ENCODE data around the gene CEP95.
A peak's percentile ranks its signal among the peaks of the same experiment; 100 is the strongest.

The CEP95 gene

GRCh38 chr17:64496348-64496785 is 10.4 kb upstream of the CEP95 start:
- DNase-seq, result peak in 2 of 51 donors; percentile 48 to 56

GRCh38 chr17:64496786-64497564 is 9.8 kb upstream of the CEP95 start, which contains the start of gene POLG2:
TSS of gene POLG2 (minus strand) at chr17:64497054. CDS start at chr17:64496968, 86 bp downstream.
- DNase-seq, result peak; percentile 52 to 92 (median 81)

GRCh38 chr17:64497565-64498035 is 9.2 kb upstream of the CEP95 start:
- DNase-seq, result no peak

GRCh38 chr17:64498308-64499203 is 8.2 kb upstream of the CEP95 start:
- no peak for DNase-seq

GRCh38 chr17:64499805-64500486 is 6.8 kb upstream of the CEP95 start:
- no peak for DNase-seq

- no peak for DNase-seq
Observed at GRCh38 chr17:64500487-64500859, 6.3 kb upstream of the CEP95 start.

- DNase-seq, result no peak
Observed at GRCh38 chr17:64500862-64501765, 5.7 kb upstream of the CEP95 start.

- no peak for DNase-seq
Observed at GRCh38 chr17:64502021-64502420, 4.8 kb upstream of the CEP95 start.

- DNase-seq, result no peak
Observed at GRCh38 chr17:64502809-64503208, 4.0 kb upstream of the CEP95 start.

- DNase-seq, result no peak
Observed at GRCh38 chr17:64503341-64503740, 3.4 kb upstream of the CEP95 start.

GRCh38 chr17:64503821-64504768 is 2.7 kb upstream of the CEP95 start:
- DNase-seq, result no peak

GRCh38 chr17:64504769-64505339 is 1.9 kb upstream of the CEP95 start:
- no peak for DNase-seq

GRCh38 chr17:64505340-64506200 is 1.2 kb upstream of the CEP95 start:
- DNase-seq, result peak; percentile 27 to 90 (median 79)

- peak; percentile 80 to 100 (median 96) for DNase-seq
Observed at GRCh38 chr17:64506201-64506575, 589 bp upstream of the CEP95 start, which contains the start of gene DDX5. TSS of gene DDX5 (minus strand) at chr17:64506289. CDS start at chr17:64506119, 170 bp downstream.

GRCh38 chr17:64507413-64507782 is 621 bp downstream of the CEP95 start:
- peak in 8 of 51 donors; percentile 15 to 83 (median 38) for DNase-seq

GRCh38 chr17:64508683-64509082 is 1.9 kb downstream of the CEP95 start:
- no peak for DNase-seq

GRCh38 chr17:64509179-64509578 is 2.4 kb downstream of the CEP95 start:
- DNase-seq, result no peak

GRCh38 chr17:64515419-64515818 is 8.6 kb downstream of the CEP95 start:
- DNase-seq, result no peak

All from hypothalamus (tissue), 51 donors.